RWPE2 (cell line): Measurements from ENCODE around the gene PTPA.

Experiments used
- ATAC-seq: fragments of 200-7000 bp; cut with Tn5 transposase; 3 replicates; pipeline ENCODE4 v1.9.1; 2021; ENCODE audit warnings: low read depth
- DNase-seq: peaks from one replicate; pipeline ENCODE4 v3.0.0-alpha.2; 2020; ENCODE audit warnings: low spot score
- H3K27ac ChIP-seq: fragments of 450-650 bp; 2 replicates; pipeline ENCODE4 v1.5.1; 2017; ENCODE audit warnings: mild to moderate bottlenecking; ENCODE audit not compliant: poor library complexity, severe bottlenecking
- H3K27me3 ChIP-seq: fragments of 250-450 bp; sonication (Bioruptor Pico); 2 replicates; pipeline ENCODE4 v1.5.1; 2021; ENCODE audit warnings: mild to moderate bottlenecking, moderate library complexity; ENCODE audit not compliant: insufficient read depth, poor library complexity, severe bottlenecking
- H3K36me3 ChIP-seq: fragments of 250-450 bp; sonication (Bioruptor Pico); 2 replicates; pipeline ENCODE4 v1.5.1; 2020; ENCODE audit warnings: low read depth, mild to moderate bottlenecking, moderate library complexity
- H3K4me1 ChIP-seq: fragments of 250-450 bp; sonication (Bioruptor Pico); 2 replicates; pipeline ENCODE4 v1.5.1; 2021; ENCODE audit warnings: mild to moderate bottlenecking, moderate library complexity; ENCODE audit not compliant: insufficient read depth, poor library complexity, severe bottlenecking
- H3K4me3 ChIP-seq: fragments of 250-450 bp; sonication (Bioruptor Pico); 2 replicates; pipeline ENCODE4 v1.5.1; 2021; ENCODE audit warnings: mild to moderate bottlenecking, moderate library complexity; ENCODE audit not compliant: severe bottlenecking
- H3K9me3 ChIP-seq: fragments of 250-450 bp; sonication (Bioruptor Pico); 2 replicates; pipeline ENCODE4 v1.5.1; 2021; ENCODE audit warnings: mild to moderate bottlenecking, moderate library complexity; ENCODE audit not compliant: severe bottlenecking
- CTCF ChIP-seq: fragments of 450-650 bp; IDR thresholded peaks from one replicate; pipeline ENCODE4 v1.5.1; 2017; ENCODE audit warnings: mild to moderate bottlenecking, moderate library complexity; ENCODE audit not compliant: poor library complexity, severe bottlenecking

Gene PTPA

DNA sequence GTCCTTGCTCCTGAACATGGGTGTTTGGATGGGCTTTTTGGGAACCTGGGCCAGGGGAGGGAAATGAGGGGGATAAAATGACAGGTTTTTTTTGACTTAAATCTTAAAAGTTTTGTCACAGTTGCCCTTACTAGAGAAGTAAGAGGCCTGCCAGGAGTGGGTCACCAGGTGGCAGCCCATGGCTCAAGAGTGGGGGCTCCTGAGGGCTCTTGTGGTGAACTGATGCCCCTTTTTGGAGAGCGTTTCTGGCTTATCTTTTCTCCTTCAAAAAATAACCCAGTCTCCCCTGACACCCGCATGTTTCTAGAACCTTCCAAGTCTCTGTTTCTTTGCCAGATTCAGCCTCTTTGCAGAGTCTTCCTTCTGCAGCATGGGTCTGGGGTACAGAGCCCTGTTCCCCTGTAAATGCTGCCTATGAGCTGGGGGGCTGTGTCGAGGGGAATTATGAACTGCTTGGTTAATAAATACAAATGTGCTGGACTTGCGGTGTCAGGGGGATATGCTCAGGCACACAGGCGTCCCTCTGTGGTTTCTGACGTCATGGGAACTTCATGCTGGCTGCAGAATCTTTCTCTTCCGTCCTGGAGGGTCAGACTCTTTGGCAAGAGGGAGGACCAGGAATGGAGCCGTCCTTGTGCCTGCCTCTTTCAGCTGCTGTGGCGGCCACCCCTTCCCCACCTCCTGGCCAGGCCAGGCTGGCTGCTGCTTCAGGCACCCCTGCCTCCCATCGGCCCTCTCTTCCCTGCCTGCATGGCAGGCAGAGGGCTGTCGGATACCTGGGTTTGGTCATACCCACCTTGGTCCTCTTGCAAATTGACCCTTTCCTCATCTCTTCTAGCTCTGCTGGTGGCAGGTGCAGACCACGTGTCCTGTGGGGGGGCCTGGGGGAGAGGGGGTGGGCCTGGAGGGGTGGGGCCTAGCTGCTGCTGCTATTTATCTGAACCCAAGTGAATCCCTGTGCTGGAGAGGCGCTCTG, 30.1 kb downstream of the PTPA start:
- no peak for ATAC-seq
- peaks cover 36% of the 10 kb centered on the region for H3K4me1 ChIP-seq
- TF ChIP-seq CTCF: no peak
- peak overlapping the region; percentile 100 for H3K27ac ChIP-seq
- no peaks in the 10 kb centered on the region for H3K27me3 ChIP-seq
- H3K36me3 ChIP-seq: peaks cover 41% of the 10 kb centered on the region
- H3K4me3 ChIP-seq: no peak overlapping the region
- DNase-seq: no peak
- H3K9me3 ChIP-seq: no peaks in the 10 kb centered on the region

DNA sequence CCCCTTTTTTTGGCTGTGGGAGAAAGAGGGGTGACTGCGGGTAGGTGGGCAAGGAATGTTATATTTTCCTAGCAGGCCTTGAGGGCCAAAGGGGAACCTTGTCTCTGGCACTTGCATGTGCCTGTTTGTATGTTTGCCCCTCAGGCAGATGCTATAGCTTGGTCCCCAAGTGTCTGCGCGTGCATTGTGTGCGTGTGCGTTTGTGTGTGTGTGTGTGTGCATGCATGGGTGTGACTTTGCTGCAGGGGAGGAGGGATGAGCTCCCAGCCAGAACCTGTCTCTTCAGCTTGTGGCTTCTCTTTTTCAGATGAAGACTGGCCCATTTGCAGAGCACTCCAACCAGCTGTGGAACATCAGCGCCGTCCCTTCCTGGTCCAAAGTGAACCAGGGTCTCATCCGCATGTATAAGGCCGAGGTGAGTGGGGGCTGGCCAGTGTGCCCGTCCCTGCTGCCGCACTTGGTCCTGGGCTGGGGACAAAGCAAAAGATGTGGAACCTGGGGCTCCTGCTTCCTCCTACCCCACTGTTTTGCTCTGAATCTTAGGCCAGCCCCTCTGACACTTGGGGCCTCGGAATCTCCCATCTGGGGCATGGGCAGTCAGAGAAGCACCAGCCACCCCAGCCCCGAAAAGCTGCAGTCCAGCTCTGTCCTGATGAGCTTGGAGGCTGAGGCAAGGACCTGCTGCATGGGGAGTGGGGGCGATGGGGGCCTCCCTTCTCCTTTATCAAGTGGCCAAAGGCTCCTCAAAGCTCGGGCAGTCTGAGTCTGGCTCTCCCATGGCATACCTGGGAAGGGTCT, 31.1 kb downstream of the PTPA start:
- no peak for TF ChIP-seq CTCF
- Histone ChIP-seq H3K27me3 (no peaks in the 10 kb centered on the region), H3K4me3 (no peak overlapping the region), H3K36me3 (peaks cover 42% of the 10 kb centered on the region), H3K4me1 (peaks cover 36% of the 10 kb centered on the region), H3K9me3 (no peaks in the 10 kb centered on the region), H3K27ac (peak overlapping the region; percentile 100)
- ATAC-seq: no peak
- no peak for DNase-seq

DNA sequence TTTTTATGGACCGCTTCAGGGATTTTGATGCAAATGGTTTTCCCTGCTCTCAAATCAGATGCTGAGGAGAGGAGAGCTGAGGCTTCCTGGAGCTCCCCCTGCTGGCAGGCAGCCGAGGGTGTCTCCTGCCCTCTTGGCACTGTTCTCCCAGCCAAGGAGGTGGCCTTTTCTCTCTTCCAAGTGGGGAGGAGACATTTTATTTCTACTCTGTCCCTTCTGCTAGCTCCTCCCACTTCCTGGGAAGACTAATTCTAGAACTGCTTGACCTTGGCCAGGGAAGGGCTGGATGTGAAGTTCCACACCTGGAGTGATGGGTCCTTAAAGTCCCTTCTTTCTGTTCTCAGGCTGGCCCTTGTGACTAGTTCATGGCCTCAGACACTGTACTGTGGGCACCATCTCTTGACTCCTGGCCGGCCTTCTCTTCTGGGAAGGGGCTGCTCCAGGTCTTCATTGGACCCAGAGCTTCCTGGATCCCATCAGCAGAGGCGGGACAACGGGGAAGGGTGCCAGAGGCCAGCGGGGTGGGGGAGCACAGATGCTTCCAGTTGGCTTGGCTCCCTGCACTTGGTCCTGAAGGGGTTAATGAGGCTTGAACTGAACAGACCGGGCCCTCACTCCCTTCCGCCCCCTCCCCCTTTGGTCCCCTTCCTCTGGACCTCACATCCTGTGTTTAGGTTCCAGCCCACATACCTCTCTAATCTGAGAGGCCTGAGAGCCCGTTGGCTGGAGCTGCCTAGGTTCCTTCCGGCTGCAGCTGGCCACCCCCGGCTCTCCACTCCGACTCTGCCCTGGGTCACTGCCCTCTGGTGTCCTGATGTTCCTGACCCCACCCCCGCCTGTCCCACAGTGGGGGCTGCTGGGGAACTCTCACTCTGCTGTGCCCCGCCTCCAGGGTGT, 32.1 kb downstream of the PTPA start:
- Histone ChIP-seq H3K27me3 (no peaks in the 10 kb centered on the region), H3K27ac (peak overlapping the region; percentile 100), H3K4me1 (peaks cover 36% of the 10 kb centered on the region), H3K36me3 (peaks cover 35% of the 10 kb centered on the region), H3K4me3 (no peak overlapping the region), H3K9me3 (no peaks in the 10 kb centered on the region)
- ATAC-seq: peak; percentile 51
- TF ChIP-seq CTCF: peak; percentile 92
- DNase-seq: no peak

DNA sequence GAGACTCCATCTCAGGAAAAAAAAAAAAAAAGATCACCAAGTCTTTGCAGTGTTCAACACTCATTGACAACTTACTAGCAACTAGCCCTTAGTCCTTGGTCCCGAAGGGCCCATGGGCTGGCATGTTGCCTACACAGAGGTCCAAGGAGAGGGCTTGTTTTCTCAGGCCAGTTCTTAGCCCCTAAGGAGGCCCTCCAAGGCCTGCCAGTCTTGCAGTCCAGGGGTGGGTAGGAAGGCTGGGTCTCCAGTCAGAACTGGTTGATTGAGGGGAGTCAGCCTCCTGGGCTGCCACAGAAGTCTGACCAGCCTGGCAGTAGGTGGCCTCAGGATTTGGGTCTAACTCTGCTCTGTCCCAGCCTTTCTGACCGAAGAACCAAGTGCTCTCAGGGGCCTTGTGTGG, 34.1 kb downstream of the PTPA start:
- ATAC-seq (no peak), DNase-seq (no peak)
- Histone ChIP-seq H3K27ac (peak overlapping the region; percentile 28), H3K4me1 (peaks cover 23% of the 10 kb centered on the region), H3K9me3 (no peaks in the 10 kb centered on the region), H3K4me3 (no peak overlapping the region), H3K27me3 (no peaks in the 10 kb centered on the region), H3K36me3 (peaks cover 36% of the 10 kb centered on the region)
- no peak for TF ChIP-seq CTCF
